Activated T-cell treated with anti-CD3 and anti-CD28 coated beads, Interleukin-2, amount 50 U/mL, for 1 hour (primary cell): Measurements from ENCODE around the gene APOC3.

Experiments used
- DNase-seq: peaks from one replicate; pipeline ENCODE4 v3.0.0-alpha.2; 2020

APOC3 gene

GRCh38 chr11:116807601-116808261 is 22.0 kb upstream of the APOC3 start:
- DNase-seq = no peak

GRCh38 chr11:116808262-116809175 is 21.2 kb upstream of the APOC3 start:
- no peak for DNase-seq

GRCh38 chr11:116811194-116811593 is 18.5 kb upstream of the APOC3 start:
- no peak for DNase-seq

GRCh38 chr11:116812109-116812508 is 17.6 kb upstream of the APOC3 start:
- DNase-seq = no peak

- DNase-seq = no peak
Measured at GRCh38 chr11:116813170-116813569, 16.5 kb upstream of the APOC3 start.

GRCh38 chr11:116813781-116814471 is 15.8 kb upstream of the APOC3 start:
- DNase-seq = no peak

GRCh38 chr11:116814502-116814901 is 15.2 kb upstream of the APOC3 start:
- DNase-seq = no peak

GRCh38 chr11:116819049-116819448 is 10.7 kb upstream of the APOC3 start:
- no peak for DNase-seq

GRCh38 chr11:116821050-116821918 is 8.4 kb upstream of the APOC3 start:
- DNase-seq = no peak

GRCh38 chr11:116822575-116822974 is 7.1 kb upstream of the APOC3 start:
- no peak for DNase-seq

- no peak for DNase-seq
Measured at GRCh38 chr11:116823031-116823843, 6.5 kb upstream of the APOC3 start, which contains the start of gene APOA4. TSS of gene APOA4 (minus strand) at chr11:116823304. CDS start at chr11:116823191, 113 bp downstream.

- no peak for DNase-seq
Measured at GRCh38 chr11:116825434-116825833, 4.3 kb upstream of the APOC3 start.

- no peak for DNase-seq
Measured at GRCh38 chr11:116825854-116826750, 3.6 kb upstream of the APOC3 start.

- no peak for DNase-seq
Measured at GRCh38 chr11:116826751-116827431, 2.8 kb upstream of the APOC3 start.

- DNase-seq = no peak
Measured at GRCh38 chr11:116827461-116827860, 2.2 kb upstream of the APOC3 start.

GRCh38 chr11:116828632-116829524 is 829 bp upstream of the APOC3 start:
- no peak for DNase-seq

- no peak for DNase-seq
Measured at GRCh38 chr11:116830184-116830912, 641 bp downstream of the APOC3 start.

GRCh38 chr11:116831790-116832349 is 2.2 kb downstream of the APOC3 start:
- DNase-seq = no peak
